Esophagus muscularis mucosa (tissue), 4 donors: Measurements from ENCODE around the gene MISP.

ENCODE experiments used
- EP300 ChIP-seq: sonication (generic); formaldehyde crosslinking; IDR thresholded peaks from one replicate; pipeline ENCODE4 v1.6.1; 2017; ENCODE audit warnings: antibody characterized with exemption
- POLR2A ChIP-seq: fragments of 450-650 bp; IDR thresholded peaks from one replicate; pipeline ENCODE4 v1.6.1; 2017; ENCODE audit warnings: antibody characterized with exemption, moderate library complexity, mild to moderate bottlenecking, low read depth
- POLR2AphosphoS5 ChIP-seq, 2 donors: sonication (generic); formaldehyde crosslinking; IDR thresholded peaks; one replicate each; pipeline ENCODE4 v1.6.1; 2017; ENCODE audit warnings: antibody characterized with exemption in 2 of 2
- TF ChIP-seq, protein P1 (sequence below), 3 experiments: fragments of 200-600 bp in 2 of 3; fragments of 450-650 bp in 1 of 3; sonication (generic) in 2 of 3; IDR thresholded peaks; one replicate each; pipeline ENCODE4 v1.5.1; 2017 to 2019; ENCODE audit warnings: antibody characterized with exemption in 3 of 3, mild to moderate bottlenecking in 2 of 3, moderate library complexity in 1 of 3

- TF ChIP-seq, protein P1, sequence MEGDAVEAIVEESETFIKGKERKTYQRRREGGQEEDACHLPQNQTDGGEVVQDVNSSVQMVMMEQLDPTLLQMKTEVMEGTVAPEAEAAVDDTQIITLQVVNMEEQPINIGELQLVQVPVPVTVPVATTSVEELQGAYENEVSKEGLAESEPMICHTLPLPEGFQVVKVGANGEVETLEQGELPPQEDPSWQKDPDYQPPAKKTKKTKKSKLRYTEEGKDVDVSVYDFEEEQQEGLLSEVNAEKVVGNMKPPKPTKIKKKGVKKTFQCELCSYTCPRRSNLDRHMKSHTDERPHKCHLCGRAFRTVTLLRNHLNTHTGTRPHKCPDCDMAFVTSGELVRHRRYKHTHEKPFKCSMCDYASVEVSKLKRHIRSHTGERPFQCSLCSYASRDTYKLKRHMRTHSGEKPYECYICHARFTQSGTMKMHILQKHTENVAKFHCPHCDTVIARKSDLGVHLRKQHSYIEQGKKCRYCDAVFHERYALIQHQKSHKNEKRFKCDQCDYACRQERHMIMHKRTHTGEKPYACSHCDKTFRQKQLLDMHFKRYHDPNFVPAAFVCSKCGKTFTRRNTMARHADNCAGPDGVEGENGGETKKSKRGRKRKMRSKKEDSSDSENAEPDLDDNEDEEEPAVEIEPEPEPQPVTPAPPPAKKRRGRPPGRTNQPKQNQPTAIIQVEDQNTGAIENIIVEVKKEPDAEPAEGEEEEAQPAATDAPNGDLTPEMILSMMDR (IDR thresholded peaks at IDR 0.05), result no peak
- TF ChIP-seq EP300 (no peak), POLR2A (no peak), POLR2AphosphoS5 (IDR thresholded peaks at IDR 0.05) (peak; percentile 9 to 43)
Measured at GRCh38 chr19:709965-710571, 40.8 kb upstream of the MISP start.
